Measurements from ENCODE around the gene UBP1. TPM values are rescaled to one million over a fixed set of nuclear protein-coding genes. Genes with fewer than 3 reads are reported as not detected.

The UBP1 gene
- total RNA-seq, 1 experiment from 2014 or later, result 69.5 TPM

DNA sequence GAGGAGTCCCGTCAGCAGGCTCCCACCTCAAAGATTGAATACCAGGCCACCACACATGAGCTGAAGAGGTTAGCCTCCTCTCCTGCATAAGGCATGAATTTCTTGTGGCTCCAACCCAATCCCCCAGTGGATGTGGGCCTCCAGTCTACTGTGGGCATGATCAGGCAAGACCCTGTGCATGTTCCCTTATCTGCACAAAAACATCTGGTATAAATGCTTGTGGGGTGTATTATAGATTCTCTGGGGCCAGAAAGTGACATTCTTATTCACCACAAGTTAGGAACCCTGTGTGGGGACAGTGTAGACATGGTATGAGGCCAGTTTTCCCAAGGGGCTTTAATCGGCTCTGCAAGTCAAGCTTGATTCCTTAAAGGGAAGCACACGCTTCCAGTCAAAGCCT lies 18.2 kb upstream of the UBP1 start:
- no peaks in the 10 kb centered on the region for H4K20me1 ChIP-seq (ENCODE audit: insufficient read depth)
- H3K9me3 ChIP-seq (ENCODE audit: control insufficient read depth in 1 of 2, insufficient read depth in 1 of 2, low read depth in 1 of 2, low read length in 2 of 2), result no peaks in the 10 kb centered on the region; a peak in 2 of 4 replicates
- H3K4me1 ChIP-seq (ENCODE audit: control insufficient read depth in 1 of 2, insufficient read depth in 2 of 2, low read length in 2 of 2), result no peaks in the 10 kb centered on the region
- no peak for DNase-seq (ENCODE audit: low read depth, low spot score)
- intact Hi-C loops (cut with micrococcal nuclease), result no loop called here
- H3K9me2 ChIP-seq (ENCODE audit: insufficient read depth), result no peaks in the 10 kb centered on the region
- no peaks in the 10 kb centered on the region for H3K27me3 ChIP-seq (ENCODE audit: insufficient read depth, low read length)
- H2AFZ ChIP-seq (ENCODE audit: low read depth, low read length, poor library complexity, severe bottlenecking), result no peak overlapping the region
- H3K4me2 ChIP-seq (ENCODE audit: low read length), result no peak overlapping the region
- no peak overlapping the region for H3K27ac ChIP-seq (ENCODE audit: low read depth, low read length)
- ChIA-PET POLR2A (no interaction called here), CTCF (no interaction called here), RAD21 (ENCODE audit: low non-redundant PET in 1 of 2, low total read pairs in 2 of 2, uncharacterized antibody in 2 of 2, unreplicated experiment in 2 of 2) (no interaction called here)
- no TSS peak for BruUV-seq (replicated peaks)
- no peak for ATAC-seq
- TF ChIP-seq SP1 (IDR thresholded peaks at IDR 0.05; ENCODE audit: low read depth) (no peak), ELF1 (IDR thresholded peaks at IDR 0.05; ENCODE audit: borderline replicate concordance, low read depth) (no peak), EZH2phosphoT487 (IDR thresholded peaks at IDR 0.05; ENCODE audit: borderline replicate concordance) (no peak), YY1 (IDR thresholded peaks at IDR 0.05; ENCODE audit: extremely low read depth, insufficient replicate concordance, low read depth, low read length) (no peak), POLR2A (IDR thresholded peaks at IDR 0.05; ENCODE audit: borderline replicate concordance, extremely low read depth, insufficient read depth, insufficient read length) (no peak), RAD21 (IDR thresholded peaks at IDR 0.05; ENCODE audit: low read depth) (no peak), FOSL1 (IDR thresholded peaks at IDR 0.05; ENCODE audit: low read depth) (no peak), JUND (IDR thresholded peaks at IDR 0.05) (no peak), SIN3A (IDR thresholded peaks at IDR 0.05; ENCODE audit: low read depth) (no peak), CBX3 (IDR thresholded peaks at IDR 0.05; ENCODE audit: low read depth) (no peak), EGR1 (IDR thresholded peaks at IDR 0.05; ENCODE audit: low read depth) (no peak), TCF7L2 (IDR thresholded peaks at IDR 0.05; ENCODE audit: borderline replicate concordance, extremely low read depth, insufficient read depth, insufficient read length) (no peak)
- TF ChIP-seq, protein P1, sequence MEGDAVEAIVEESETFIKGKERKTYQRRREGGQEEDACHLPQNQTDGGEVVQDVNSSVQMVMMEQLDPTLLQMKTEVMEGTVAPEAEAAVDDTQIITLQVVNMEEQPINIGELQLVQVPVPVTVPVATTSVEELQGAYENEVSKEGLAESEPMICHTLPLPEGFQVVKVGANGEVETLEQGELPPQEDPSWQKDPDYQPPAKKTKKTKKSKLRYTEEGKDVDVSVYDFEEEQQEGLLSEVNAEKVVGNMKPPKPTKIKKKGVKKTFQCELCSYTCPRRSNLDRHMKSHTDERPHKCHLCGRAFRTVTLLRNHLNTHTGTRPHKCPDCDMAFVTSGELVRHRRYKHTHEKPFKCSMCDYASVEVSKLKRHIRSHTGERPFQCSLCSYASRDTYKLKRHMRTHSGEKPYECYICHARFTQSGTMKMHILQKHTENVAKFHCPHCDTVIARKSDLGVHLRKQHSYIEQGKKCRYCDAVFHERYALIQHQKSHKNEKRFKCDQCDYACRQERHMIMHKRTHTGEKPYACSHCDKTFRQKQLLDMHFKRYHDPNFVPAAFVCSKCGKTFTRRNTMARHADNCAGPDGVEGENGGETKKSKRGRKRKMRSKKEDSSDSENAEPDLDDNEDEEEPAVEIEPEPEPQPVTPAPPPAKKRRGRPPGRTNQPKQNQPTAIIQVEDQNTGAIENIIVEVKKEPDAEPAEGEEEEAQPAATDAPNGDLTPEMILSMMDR (IDR thresholded peaks at IDR 0.05 in 2 of 3, conservative IDR thresholded peaks at IDR 0.05 in 1 of 3; ENCODE audit: borderline replicate concordance in 1 of 3, insufficient read depth in 1 of 3, low read depth in 2 of 3, low read length in 2 of 3), result no peak
- TF ChIP-seq, protein P2, sequence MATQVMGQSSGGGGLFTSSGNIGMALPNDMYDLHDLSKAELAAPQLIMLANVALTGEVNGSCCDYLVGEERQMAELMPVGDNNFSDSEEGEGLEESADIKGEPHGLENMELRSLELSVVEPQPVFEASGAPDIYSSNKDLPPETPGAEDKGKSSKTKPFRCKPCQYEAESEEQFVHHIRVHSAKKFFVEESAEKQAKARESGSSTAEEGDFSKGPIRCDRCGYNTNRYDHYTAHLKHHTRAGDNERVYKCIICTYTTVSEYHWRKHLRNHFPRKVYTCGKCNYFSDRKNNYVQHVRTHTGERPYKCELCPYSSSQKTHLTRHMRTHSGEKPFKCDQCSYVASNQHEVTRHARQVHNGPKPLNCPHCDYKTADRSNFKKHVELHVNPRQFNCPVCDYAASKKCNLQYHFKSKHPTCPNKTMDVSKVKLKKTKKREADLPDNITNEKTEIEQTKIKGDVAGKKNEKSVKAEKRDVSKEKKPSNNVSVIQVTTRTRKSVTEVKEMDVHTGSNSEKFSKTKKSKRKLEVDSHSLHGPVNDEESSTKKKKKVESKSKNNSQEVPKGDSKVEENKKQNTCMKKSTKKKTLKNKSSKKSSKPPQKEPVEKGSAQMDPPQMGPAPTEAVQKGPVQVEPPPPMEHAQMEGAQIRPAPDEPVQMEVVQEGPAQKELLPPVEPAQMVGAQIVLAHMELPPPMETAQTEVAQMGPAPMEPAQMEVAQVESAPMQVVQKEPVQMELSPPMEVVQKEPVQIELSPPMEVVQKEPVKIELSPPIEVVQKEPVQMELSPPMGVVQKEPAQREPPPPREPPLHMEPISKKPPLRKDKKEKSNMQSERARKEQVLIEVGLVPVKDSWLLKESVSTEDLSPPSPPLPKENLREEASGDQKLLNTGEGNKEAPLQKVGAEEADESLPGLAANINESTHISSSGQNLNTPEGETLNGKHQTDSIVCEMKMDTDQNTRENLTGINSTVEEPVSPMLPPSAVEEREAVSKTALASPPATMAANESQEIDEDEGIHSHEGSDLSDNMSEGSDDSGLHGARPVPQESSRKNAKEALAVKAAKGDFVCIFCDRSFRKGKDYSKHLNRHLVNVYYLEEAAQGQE (IDR thresholded peaks at IDR 0.05; ENCODE audit: low read depth), result no peak
- no peak overlapping the region for H3K4me3 ChIP-seq (replicated peaks in 1 of 2; ENCODE audit: low read depth in 1 of 2, low read length in 2 of 2)
- H3K36me3 ChIP-seq (ENCODE audit: control insufficient read depth in 1 of 2, insufficient read depth in 2 of 2, low read length in 2 of 2), result 0 out of 4 replicates have a peak, but pooled peaks cover 0 to 3% of the 10 kb centered on the region in 2 experiments
- no peaks in the 10 kb centered on the region for H3K79me2 ChIP-seq (ENCODE audit: insufficient read depth, low read length)
- no peak overlapping the region for H3K9ac ChIP-seq (ENCODE audit: low read length)
